Fibroblast of lung (primary cell): ENCODE measurements around the gene APBB1IP. TPM values are rescaled to one million over a fixed set of nuclear protein-coding genes. Genes with fewer than 3 reads are reported as not detected.

Experiments used
- DNase-seq, 2 donors: peaks; one replicate each; pipeline versions ENCODE4 v3.0.0 to v3.0.0-alpha.2; 2010; ENCODE audit warnings: low read depth in 2 of 2
- H2AFZ ChIP-seq: 2 replicates; pipeline ENCODE4 v1.5.1; 2012; ENCODE audit warnings: low read length, control low read depth, inconsistent platforms
- H3K27ac ChIP-seq: 2 replicates; pipeline ENCODE4 v1.5.1; 2011; ENCODE audit warnings: low read length, control low read depth; ENCODE audit not compliant: insufficient read depth
- H3K27me3 ChIP-seq: 2 replicates; pipeline ENCODE4 v1.5.1; 2011; ENCODE audit warnings: mild to moderate bottlenecking, low read length; ENCODE audit not compliant: control insufficient read depth, insufficient read depth
- H3K36me3 ChIP-seq: 2 replicates; pipeline ENCODE4 v1.5.1; 2011; ENCODE audit warnings: low read length; ENCODE audit not compliant: control insufficient read depth, insufficient read depth
- H3K4me1 ChIP-seq: 2 replicates; pipeline ENCODE4 v1.5.1; 2011; ENCODE audit warnings: low read length; ENCODE audit not compliant: control insufficient read depth, insufficient read depth; ENCODE audit errors: extremely low read depth
- H3K4me2 ChIP-seq: 2 replicates; pipeline ENCODE4 v1.5.1; 2011; ENCODE audit warnings: low read length, control low read depth; ENCODE audit not compliant: insufficient read depth; ENCODE audit errors: extremely low read depth
- H3K4me3 ChIP-seq, 4 experiments: fragments of 200-600 bp in 1 of 4; sonication (generic) in 1 of 4; replicated peaks in 1 of 4; 2 replicates each; pipeline ENCODE4 v1.5.1; 2011 to 2016; ENCODE audit warnings: low read length in 4 of 4, low read depth in 3 of 4, mild to moderate bottlenecking in 3 of 4, control low read depth in 2 of 4, inconsistent platforms in 1 of 4, mixed read lengths in 1 of 4; ENCODE audit not compliant: insufficient read depth in 1 of 4; ENCODE audit errors: control extremely low read depth in 1 of 4
- H3K79me2 ChIP-seq: 2 replicates; pipeline ENCODE4 v1.5.1; 2012; ENCODE audit warnings: mild to moderate bottlenecking, low read length, inconsistent platforms; ENCODE audit not compliant: control insufficient read depth, insufficient read depth
- H3K9ac ChIP-seq: 2 replicates; pipeline ENCODE4 v1.5.1; 2011; ENCODE audit warnings: mild to moderate bottlenecking, low read length, control low read depth; ENCODE audit not compliant: insufficient read depth
- H3K9me3 ChIP-seq: 2 replicates; pipeline ENCODE4 v1.5.1; 2012; ENCODE audit warnings: low read depth, low read length; ENCODE audit not compliant: control insufficient read depth, insufficient read depth
- H4K20me1 ChIP-seq: 2 replicates; pipeline ENCODE4 v1.5.1; 2011; ENCODE audit warnings: low read length; ENCODE audit not compliant: control insufficient read depth, insufficient read depth; ENCODE audit errors: extremely low read depth
- CTCF ChIP-seq, 2 donors: IDR thresholded peaks in 1 of 2; conservative IDR thresholded peaks in 1 of 2; 1 replicate in 1 of 2; 2 replicates in 1 of 2; pipeline ENCODE4 v1.5.1; 2011 to 2012; ENCODE audit warnings: low read length in 2 of 2, control low read depth in 1 of 2, inconsistent platforms in 1 of 2, low read depth in 1 of 2, mild to moderate bottlenecking in 1 of 2
- EZH2 ChIP-seq: IDR thresholded peaks from 2 replicates; pipeline ENCODE4 v1.5.1; 2012; ENCODE audit warnings: low read length, control low read depth, mild to moderate bottlenecking; ENCODE audit errors: missing control alignments
- polyA plus RNA-seq, 2 donors: library from polyadenylated mRNA; depleted of rRNA in 1 of 2; stranded (reverse) in 1 of 2; unstranded in 1 of 2; fragments of >200 nt; gene quantifications; 2 replicates each; pipeline ENCODE4 v1.2.1, GENCODE V29; 2011 to 2012; ENCODE audit warnings: missing spikeins in 1 of 2
- total RNA-seq: library from RNA; depleted of rRNA; stranded (reverse); fragments of >200 nt; gene quantifications from 2 replicates; pipeline ENCODE4 v1.2.1, GENCODE V29; 2014

Gene APBB1IP
- total and polyA plus RNA-seq, 2 donors (not counting 1 experiment from before 2014, with no cell fraction given): 1.5 TPM

GRCh38 chr10:26413375-26413774, 24.8 kb upstream of the APBB1IP start:
- DNase-seq: no peak
- no peaks in the 10 kb centered on the region for H3K36me3 ChIP-seq

GRCh38 chr10:26417136-26417535, 21.0 kb upstream of the APBB1IP start:
- H3K9me3 ChIP-seq: no peaks in the 10 kb centered on the region
- H3K36me3 ChIP-seq: no peaks in the 10 kb centered on the region
- H3K4me2 ChIP-seq: no peak overlapping the region
- no peak for DNase-seq
- no peak overlapping the region for H3K4me3 ChIP-seq
- no peaks in the 10 kb centered on the region for H4K20me1 ChIP-seq
- TF ChIP-seq CTCF (conservative IDR thresholded peaks at IDR 0.05 in 1 of 2, IDR thresholded peaks at IDR 0.05 in 1 of 2; ENCODE audit: low read depth in 1 of 2, low read length in 2 of 2): no peak
- TF ChIP-seq EZH2: no peak
- H3K79me2 ChIP-seq: no peaks in the 10 kb centered on the region
- no peaks in the 10 kb centered on the region for H3K4me1 ChIP-seq
- H3K27me3 ChIP-seq: no peaks in the 10 kb centered on the region
- no peak overlapping the region for H3K9ac ChIP-seq
- H3K27ac ChIP-seq: no peak overlapping the region
- no peak overlapping the region for H2AFZ ChIP-seq

More at GRCh38 chr10:26413375-26413774, 24.8 kb upstream of the APBB1IP start:
- TF ChIP-seq EZH2 (no peak), CTCF (conservative IDR thresholded peaks at IDR 0.05 in 1 of 2, IDR thresholded peaks at IDR 0.05 in 1 of 2; ENCODE audit: low read depth in 1 of 2, low read length in 2 of 2) (no peak)
- Histone ChIP-seq H3K4me3 (no peak overlapping the region), H3K4me1 (no peaks in the 10 kb centered on the region), H3K4me2 (no peak overlapping the region), H3K79me2 (no peaks in the 10 kb centered on the region), H3K9me3 (no peaks in the 10 kb centered on the region), H2AFZ (no peak overlapping the region), H3K9ac (no peak overlapping the region), H3K27ac (no peak overlapping the region), H3K27me3 (no peaks in the 10 kb centered on the region), H4K20me1 (no peaks in the 10 kb centered on the region)

GRCh38 chr10:26422977-26423376, 15.2 kb upstream of the APBB1IP start:
- H4K20me1 ChIP-seq: no peaks in the 10 kb centered on the region
- no peak for TF ChIP-seq CTCF (conservative IDR thresholded peaks at IDR 0.05 in 1 of 2, IDR thresholded peaks at IDR 0.05 in 1 of 2; ENCODE audit: low read depth in 1 of 2, low read length in 2 of 2)
- TF ChIP-seq EZH2: no peak
- no peak overlapping the region for H3K27ac ChIP-seq
- no peaks in the 10 kb centered on the region for H3K79me2 ChIP-seq
- no peaks in the 10 kb centered on the region for H3K27me3 ChIP-seq
- no peaks in the 10 kb centered on the region for H3K9me3 ChIP-seq
- no peak overlapping the region for H2AFZ ChIP-seq
- H3K9ac ChIP-seq: no peak overlapping the region
- H3K4me1 ChIP-seq: no peaks in the 10 kb centered on the region
- H3K4me2 ChIP-seq: no peak overlapping the region
- DNase-seq: no peak
- no peak overlapping the region for H3K4me3 ChIP-seq
- no peaks in the 10 kb centered on the region for H3K36me3 ChIP-seq
